GM21367 (cell line): ENCODE results near the gene CYP1A2.

ENCODE experiments used
- ATAC-seq: cut with Tn5 transposase; IDR thresholded peaks from one replicate; pipeline ENCODE4 v1.9.1; 2021; ENCODE audit not compliant: unreplicated experiment

CYP1A2 gene

DNA sequence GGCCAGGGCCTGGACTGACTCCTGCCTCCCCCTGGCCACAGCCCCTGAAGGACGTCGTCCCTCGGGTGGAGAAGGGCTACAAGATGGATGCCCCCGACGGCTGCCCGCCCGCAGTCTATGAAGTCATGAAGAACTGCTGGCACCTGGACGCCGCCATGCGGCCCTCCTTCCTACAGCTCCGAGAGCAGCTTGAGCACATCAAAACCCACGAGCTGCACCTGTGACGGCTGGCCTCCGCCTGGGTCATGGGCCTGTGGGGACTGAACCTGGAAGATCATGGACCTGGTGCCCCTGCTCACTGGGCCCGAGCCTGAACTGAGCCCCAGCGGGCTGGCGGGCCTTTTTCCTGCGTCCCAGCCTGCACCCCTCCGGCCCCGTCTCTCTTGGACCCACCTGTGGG is 53.6 kb downstream of the CYP1A2 start:
- no peak for ATAC-seq

- no peak for ATAC-seq
Observed at GRCh38 chr15:74802862-74803447, 54.3 kb downstream of the CYP1A2 start.

DNA sequence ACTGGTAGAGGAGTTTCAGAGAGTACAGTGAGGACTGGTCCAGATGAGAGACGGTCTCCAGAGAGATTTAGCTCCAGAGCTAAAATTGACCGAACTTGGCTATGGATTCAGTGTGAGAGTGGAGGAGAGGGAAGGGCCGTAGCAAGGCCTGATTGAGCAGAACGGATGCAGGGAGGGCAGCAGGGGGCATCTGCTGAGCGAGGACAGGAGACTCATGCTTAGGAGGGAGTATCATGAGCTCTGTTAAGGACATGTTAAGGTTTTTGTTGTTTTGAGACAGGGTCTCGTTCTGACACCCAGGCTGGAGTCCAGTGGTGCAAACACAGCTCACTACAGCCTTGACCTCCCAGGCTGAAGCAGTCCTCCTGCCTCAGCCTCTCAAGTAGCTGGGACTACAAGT is 56.3 kb downstream of the CYP1A2 start:
- no peak for ATAC-seq
